ENCODE data around the gene NRARP. TPM values are rescaled to one million over a fixed set of nuclear protein-coding genes. Genes with fewer than 3 reads are reported as not detected.
A peak's percentile ranks its signal among the peaks of the same experiment; 100 is the strongest.

NRARP gene
- total RNA-seq, 2 experiments from 2014 or later = 6.9 to 8.9 TPM

DNA sequence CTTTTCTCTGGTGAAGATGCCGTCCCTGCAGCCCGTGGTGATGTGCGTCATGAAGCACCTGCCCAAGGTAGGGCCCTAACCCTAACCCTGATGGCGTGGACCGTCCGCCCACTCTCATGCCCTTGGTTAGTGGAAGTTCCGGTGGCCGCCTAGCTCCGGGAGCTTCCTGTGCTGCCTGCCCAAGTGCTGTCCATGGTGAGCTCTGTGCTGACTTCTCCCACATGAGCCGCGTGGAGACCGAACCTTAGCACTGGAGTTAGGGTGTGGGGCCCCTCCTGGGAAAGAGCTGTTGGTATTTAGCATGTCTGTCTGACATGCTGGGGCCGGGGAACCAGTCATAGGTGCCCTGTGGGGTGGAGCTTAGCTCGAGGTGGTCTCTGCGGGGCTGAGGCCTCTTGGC is 45.7 kb downstream of the NRARP start:
- Histone ChIP-seq H3K4me1 (ENCODE audit: insufficient read depth, low read length, poor library complexity, severe bottlenecking) (peaks cover 53% of the 10 kb centered on the region), H3K4me3 (ENCODE audit: low read depth, low read length, poor library complexity, severe bottlenecking) (peak overlapping the region; percentile 98)

DNA sequence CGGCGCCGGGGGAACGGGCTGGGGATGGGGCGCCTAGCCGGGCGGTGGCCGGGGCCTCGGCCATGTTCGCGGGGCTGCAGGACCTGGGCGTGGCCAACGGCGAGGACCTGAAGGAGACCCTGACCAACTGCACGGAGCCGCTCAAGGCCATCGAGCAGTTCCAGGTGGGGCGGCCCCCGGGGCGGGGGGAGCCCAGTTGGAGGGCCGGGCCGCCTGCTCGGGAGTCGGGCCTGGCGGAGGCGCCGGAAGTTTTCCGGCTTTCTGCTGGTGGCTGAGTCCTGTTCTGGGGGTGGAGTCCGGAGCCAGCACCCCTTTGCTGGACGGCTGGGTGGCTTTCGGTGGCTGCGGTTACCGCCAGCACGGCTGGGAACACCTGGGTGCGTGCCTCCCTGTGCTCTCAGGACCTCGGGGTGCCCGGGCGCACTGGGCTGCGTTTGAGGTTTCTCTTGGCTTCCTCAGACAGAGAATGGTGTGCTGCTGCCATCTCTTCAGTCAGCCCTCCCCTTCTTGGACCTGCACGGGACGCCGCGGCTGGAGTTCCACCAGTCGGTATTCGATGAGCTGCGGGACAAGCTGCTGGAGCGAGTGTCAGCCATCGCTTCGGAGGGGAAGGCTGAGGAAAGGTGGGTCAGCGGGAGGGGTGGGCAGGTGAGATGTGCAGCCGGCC is 46.5 kb downstream of the NRARP start:
- intact Hi-C loops (cut with micrococcal nuclease; ENCODE audit: unreplicated experiment) = loop anchor here (1.0 kb wide), 1 partner anchor 14 kb away; the partner anchor contains the start of gene TUBB4B
- CTCF ChIA-PET (ENCODE audit: unreplicated experiment) = no interaction called here

More for the DNA sequence above, 45.7 kb downstream of the NRARP start:
- H3K79me2 ChIP-seq (ENCODE audit: insufficient read depth, low read depth, low read length) = peaks cover 24% of the 10 kb centered on the region
- peak overlapping the region; percentile 93 for H3K4me2 ChIP-seq (ENCODE audit: low read length)
- intact Hi-C loops (cut with micrococcal nuclease; ENCODE audit: unreplicated experiment) = no loop called here
- peaks cover 41% of the 10 kb centered on the region for H3K36me3 ChIP-seq (ENCODE audit: insufficient read depth, low read length)
- no peak for TF ChIP-seq EZH2phosphoT487 (IDR thresholded peaks at IDR 0.05; ENCODE audit: borderline replicate concordance, low read depth, low read length)
- TF ChIP-seq, protein P1, sequence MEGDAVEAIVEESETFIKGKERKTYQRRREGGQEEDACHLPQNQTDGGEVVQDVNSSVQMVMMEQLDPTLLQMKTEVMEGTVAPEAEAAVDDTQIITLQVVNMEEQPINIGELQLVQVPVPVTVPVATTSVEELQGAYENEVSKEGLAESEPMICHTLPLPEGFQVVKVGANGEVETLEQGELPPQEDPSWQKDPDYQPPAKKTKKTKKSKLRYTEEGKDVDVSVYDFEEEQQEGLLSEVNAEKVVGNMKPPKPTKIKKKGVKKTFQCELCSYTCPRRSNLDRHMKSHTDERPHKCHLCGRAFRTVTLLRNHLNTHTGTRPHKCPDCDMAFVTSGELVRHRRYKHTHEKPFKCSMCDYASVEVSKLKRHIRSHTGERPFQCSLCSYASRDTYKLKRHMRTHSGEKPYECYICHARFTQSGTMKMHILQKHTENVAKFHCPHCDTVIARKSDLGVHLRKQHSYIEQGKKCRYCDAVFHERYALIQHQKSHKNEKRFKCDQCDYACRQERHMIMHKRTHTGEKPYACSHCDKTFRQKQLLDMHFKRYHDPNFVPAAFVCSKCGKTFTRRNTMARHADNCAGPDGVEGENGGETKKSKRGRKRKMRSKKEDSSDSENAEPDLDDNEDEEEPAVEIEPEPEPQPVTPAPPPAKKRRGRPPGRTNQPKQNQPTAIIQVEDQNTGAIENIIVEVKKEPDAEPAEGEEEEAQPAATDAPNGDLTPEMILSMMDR (conservative IDR thresholded peaks at IDR 0.05; ENCODE audit: low read length) = no peak
- H3K27ac ChIP-seq (ENCODE audit: low read depth, low read length, poor library complexity, severe bottlenecking) = no peak overlapping the region
- CTCF ChIA-PET (ENCODE audit: unreplicated experiment) = no interaction called here
- H3K9me2 ChIP-seq (ENCODE audit: insufficient read depth, low read length) = no peaks in the 10 kb centered on the region
- no peaks in the 10 kb centered on the region for H3K9me3 ChIP-seq (ENCODE audit: low read length)
- no peak for DNase-seq (ENCODE audit: low spot score)
- no peak overlapping the region for H2AFZ ChIP-seq (ENCODE audit: low read length)
- BruUV-seq (replicated peaks) = no TSS peak
- POLR2A ChIA-PET = interaction anchor here (0.9 to 4.4 kb wide), 3 partner anchors 13 to 127 kb away, joined by 3 to 26 read pairs (median 3); partner anchors contain the start of gene TUBB4B
- peaks cover 5% of the 10 kb centered on the region; the same call in 1 of the 2 replicates for H4K20me1 ChIP-seq (ENCODE audit: insufficient read depth, low read length)

More for the DNA sequence above, 46.5 kb downstream of the NRARP start:
- Histone ChIP-seq H3K79me2 (ENCODE audit: insufficient read depth, low read depth, low read length) (peaks cover 24% of the 10 kb centered on the region), H3K36me3 (ENCODE audit: insufficient read depth, low read length) (peaks cover 39% of the 10 kb centered on the region), H3K9me2 (ENCODE audit: insufficient read depth, low read length) (no peaks in the 10 kb centered on the region), H3K4me2 (ENCODE audit: low read length) (peak overlapping the region; percentile 93), H3K4me1 (ENCODE audit: insufficient read depth, low read length, poor library complexity, severe bottlenecking) (peaks cover 53% of the 10 kb centered on the region), H3K27ac (ENCODE audit: low read depth, low read length, poor library complexity, severe bottlenecking) (peak overlapping the region; percentile 62), H4K20me1 (ENCODE audit: insufficient read depth, low read length) (peaks cover 5% of the 10 kb centered on the region; the same call in 1 of the 2 replicates), H3K4me3 (ENCODE audit: low read depth, low read length, poor library complexity, severe bottlenecking) (peak overlapping the region; percentile 98), H2AFZ (ENCODE audit: low read length) (peak overlapping the region; percentile 32; the same call in 1 of the 2 replicates), H3K9me3 (ENCODE audit: low read length) (no peaks in the 10 kb centered on the region)
- TF ChIP-seq, protein P1 (conservative IDR thresholded peaks at IDR 0.05; ENCODE audit: low read length) = no peak
- TF ChIP-seq EZH2phosphoT487 (IDR thresholded peaks at IDR 0.05; ENCODE audit: borderline replicate concordance, low read depth, low read length) = no peak
- no TSS peak for BruUV-seq (replicated peaks)
- POLR2A ChIA-PET = interaction anchor here (0.9 to 4.4 kb wide), 3 partner anchors 14 to 126 kb away, joined by 3 to 26 read pairs (median 3); partner anchors contain the start of gene TUBB4B
- peak; percentile 42 for DNase-seq (ENCODE audit: low spot score)
